ENCODE measurements around the gene TBCA.

Gene TBCA

GRCh38 chr5:77641397-77641943, 134.7 kb downstream of the TBCA start:
- no peak for DNase-seq

All from NCI-H1694 (cell line).